GM12872 (cell line): ENCODE results near the gene RTCB.

Source experiments
- CTCF ChIP-seq: IDR thresholded peaks from 3 replicates; pipeline ENCODE4 v1.5.1; 2011; ENCODE audit warnings: low read depth, mild to moderate bottlenecking, low read length, moderate library complexity; ENCODE audit not compliant: insufficient read depth

RTCB gene

GRCh38 chr22:32395107-32395506 is 16.9 kb downstream of the RTCB start:
- no peak for TF ChIP-seq CTCF

GRCh38 chr22:32389685-32390084 is 22.4 kb downstream of the RTCB start:
- TF ChIP-seq CTCF: peak; percentile 50

GRCh38 chr22:32385681-32386080 is 26.4 kb downstream of the RTCB start:
- no peak for TF ChIP-seq CTCF

- TF ChIP-seq CTCF: no peak
Observed at GRCh38 chr22:32380991-32381390, 31.1 kb downstream of the RTCB start.

- peak; percentile 62 for TF ChIP-seq CTCF
Observed at GRCh38 chr22:32378707-32379272, 33.3 kb downstream of the RTCB start.

GRCh38 chr22:32376681-32377080 is 35.4 kb downstream of the RTCB start:
- no peak for TF ChIP-seq CTCF

- no peak for TF ChIP-seq CTCF
Observed at GRCh38 chr22:32375678-32376450, 36.2 kb downstream of the RTCB start.
